Lung (tissue), 16 donors: Measurements from ENCODE around the gene NT5C2. TPM values are rescaled to one million over a fixed set of nuclear protein-coding genes. Genes with fewer than 3 reads are reported as not detected.

Experiments
- ATAC-seq: fragments of 200-7000 bp; cut with Tn5 transposase; one replicate; pipeline ENCODE4 v1.9.1; 2020; ENCODE audit warnings: moderate number of reproducible peaks; ENCODE audit not compliant: insufficient read depth, low FRiP score
- DNase-seq, 3 donors: peaks; one replicate each; pipeline ENCODE4 v3.0.0-alpha.2; 2013 to 2017
- H3K27ac ChIP-seq, 2 donors: one replicate each; pipeline ENCODE4 v1.5.1; 2013; ENCODE audit warnings: mild to moderate bottlenecking in 2 of 2, moderate library complexity in 2 of 2, control low read depth in 1 of 2, inconsistent platforms in 1 of 2, low read depth in 1 of 2, low read length in 1 of 2
- H3K27me3 ChIP-seq, 3 donors: one replicate each; pipeline ENCODE4 v1.5.1; 2013; ENCODE audit warnings: low read length in 2 of 3; ENCODE audit not compliant: control insufficient read depth in 3 of 3, insufficient read depth in 3 of 3
- H3K36me3 ChIP-seq, 4 donors: one replicate each; pipeline ENCODE4 v1.5.1; 2013; ENCODE audit warnings: low read length in 4 of 4, mild to moderate bottlenecking in 1 of 4, moderate library complexity in 1 of 4; ENCODE audit not compliant: control insufficient read depth in 4 of 4, insufficient read depth in 4 of 4
- H3K4me1 ChIP-seq, 5 donors: one replicate each; pipeline ENCODE4 v1.5.1; 2013; ENCODE audit warnings: low read length in 5 of 5, mild to moderate bottlenecking in 2 of 5, moderate library complexity in 1 of 5; ENCODE audit not compliant: control insufficient read depth in 5 of 5, insufficient read depth in 5 of 5
- H3K4me3 ChIP-seq: one replicate; pipeline ENCODE4 v1.5.1; 2013; ENCODE audit warnings: mild to moderate bottlenecking, control low read depth, moderate library complexity
- H3K9ac ChIP-seq, 2 donors: one replicate each; pipeline ENCODE4 v1.5.1; 2013; ENCODE audit warnings: low read length in 2 of 2, control low read depth in 1 of 2; ENCODE audit not compliant: insufficient read depth in 1 of 2
- H3K9me3 ChIP-seq, 4 donors: one replicate each; pipeline ENCODE4 v1.5.1; 2013; ENCODE audit warnings: low read length in 3 of 4, mild to moderate bottlenecking in 1 of 4, moderate library complexity in 1 of 4; ENCODE audit not compliant: control insufficient read depth in 4 of 4, insufficient read depth in 3 of 4
- CTCF ChIP-seq: IDR thresholded peaks from 2 replicates; pipeline ENCODE4 v1.5.1; 2012; ENCODE audit warnings: mild to moderate bottlenecking; ENCODE audit errors: control extremely low read depth, extremely low read depth
- WGBS, 2 donors: extraction: QIAGEN DNeasy Blood & Tissue Kit; methylation state at CpG; one replicate each; pipeline ENCODE4 v1.1.7; 2013; 5-methylcytosine and 5-hydroxymethylcytosine counted together
- long read RNA-seq, 5 donors: transcript quantifications; one replicate each; lab custom pipeline, GENCODE V29; 2026
- polyA plus RNA-seq, 2 donors: library from polyadenylated mRNA; stranded (reverse); fragments of 200-250 nt; gene quantifications; one replicate each; pipeline ENCODE4 v1.2.1, GENCODE V29; 2013
- total RNA-seq, 2 donors: library from RNA; depleted of rRNA in 1 of 2; stranded (reverse); fragments of >200 nt in 1 of 2; gene quantifications; one replicate each; pipeline ENCODE4 v1.2.1, GENCODE V29; 2014 to 2021
- donor health status: control.
- donor health status: control.
- donor health status: Bipolar disorder and iron deficiency.
- donor health status: healthy.
- donor health status: DM: yes; HTN: yes; CAD: no.

The NT5C2 gene
- total RNA-seq = 100 to 1,000 TPM in 1 of 2 donors, 10 to 100 TPM in 1; 73.3 to 178 TPM
- 10 to 100 TPM; 32.1 to 55.7 TPM for polyA plus RNA-seq
- long read RNA-seq, donor 1, partial matches to known transcripts = 0 of 8 reads
- long read RNA-seq, donor 1, other reads (novel, unspliced or antisense) = 6 of 8 reads
- long read RNA-seq, donor 2, partial matches to known transcripts = 0 of 1 reads
- long read RNA-seq, donor 2, other reads (novel, unspliced or antisense) = 0 of 1 reads
- long read RNA-seq, donor 3, partial matches to known transcripts = 0 of 2 reads
- long read RNA-seq, donor 3, other reads (novel, unspliced or antisense) = 0 of 2 reads
- long read RNA-seq, donor 4 = 0 reads
- long read RNA-seq, donor 5 = 0 reads

- no peak for TF ChIP-seq CTCF
- DNase-seq (peak; percentile 79 to 89 (median 87)), ATAC-seq (peak; percentile 96)
- Histone ChIP-seq H3K27me3 (no peaks in the 10 kb centered on the region), H3K27ac (peak within 1 kb of the TSS; percentile 98 to 99), H3K9me3 (no peaks in the 10 kb centered on the region), H3K4me3 (peak within 1 kb of the TSS; percentile 99), H3K36me3 (peaks cover 0 to 5% (median under 1%) of the 10 kb centered on the region in 4 donors), H3K4me1 (peaks cover 0 to 26% (median 13%) of the 10 kb centered on the region in 5 donors), H3K9ac (peak within 1 kb of the TSS; percentile 92)
- WGBS, 2 donors = 4 to 14% methylated on average over 23 to 62 of the region's 62 CpGs
These were observed at the start of gene NT5C2 for GRCh38 chr10:103193107-103193819. Gene NT5C2 (minus strand): TSS chr10:103193272. CDS start chr10:103174958, 18,314 bp downstream.

GRCh38 chr10:103241262-103242011 is 48.4 kb upstream of the NT5C2 start:
- no peaks in the 10 kb centered on the region for H3K36me3 ChIP-seq
- H3K9me3 ChIP-seq = no peaks in the 10 kb centered on the region
- H3K27me3 ChIP-seq = no peaks in the 10 kb centered on the region
- H3K4me1 ChIP-seq = peaks cover 0 to 5% (median 0%) of the 10 kb centered on the region in 5 donors
- H3K27ac ChIP-seq = peak overlapping the region in 1 of 2 donors; percentile 91
- TF ChIP-seq CTCF = no peak
- WGBS, 2 donors = 25 to 26% methylated on average over 7 of the region's 7 CpGs
- no peak overlapping the region for H3K4me3 ChIP-seq
- ATAC-seq (peak; percentile 66), DNase-seq (peak; percentile 39 to 75 (median 57))
- peak overlapping the region in 1 of 2 donors; percentile 42 for H3K9ac ChIP-seq

- H3K36me3 ChIP-seq = no peaks in the 10 kb centered on the region
- no peak overlapping the region for H3K4me3 ChIP-seq
- H3K4me1 ChIP-seq = peaks cover 0 to 5% (median 0%) of the 10 kb centered on the region in 5 donors
- H3K27ac ChIP-seq = peak overlapping the region in 1 of 2 donors; percentile 70
- H3K9ac ChIP-seq = no peak overlapping the region
- H3K27me3 ChIP-seq = no peaks in the 10 kb centered on the region
- no peak for TF ChIP-seq CTCF
- ATAC-seq = peak; percentile 14
- DNase-seq = no peak
- WGBS, 2 donors = 65 to 85% methylated on average over 11 of the region's 11 CpGs
- no peaks in the 10 kb centered on the region for H3K9me3 ChIP-seq
These were observed 45.6 kb upstream of the NT5C2 start for GRCh38 chr10:103238506-103239252.
